Measurements from ENCODE around the gene ZBTB38.

The ZBTB38 gene

GRCh38 chr3:141392897-141393734 is 24.8 kb downstream of the ZBTB38 start:
- DNase-seq (ENCODE audit: low read depth) = no peak
- H3K4me3 ChIP-seq (ENCODE audit: control insufficient read depth, low read depth, low read length) = no peak overlapping the region
- TF ChIP-seq, protein P1, sequence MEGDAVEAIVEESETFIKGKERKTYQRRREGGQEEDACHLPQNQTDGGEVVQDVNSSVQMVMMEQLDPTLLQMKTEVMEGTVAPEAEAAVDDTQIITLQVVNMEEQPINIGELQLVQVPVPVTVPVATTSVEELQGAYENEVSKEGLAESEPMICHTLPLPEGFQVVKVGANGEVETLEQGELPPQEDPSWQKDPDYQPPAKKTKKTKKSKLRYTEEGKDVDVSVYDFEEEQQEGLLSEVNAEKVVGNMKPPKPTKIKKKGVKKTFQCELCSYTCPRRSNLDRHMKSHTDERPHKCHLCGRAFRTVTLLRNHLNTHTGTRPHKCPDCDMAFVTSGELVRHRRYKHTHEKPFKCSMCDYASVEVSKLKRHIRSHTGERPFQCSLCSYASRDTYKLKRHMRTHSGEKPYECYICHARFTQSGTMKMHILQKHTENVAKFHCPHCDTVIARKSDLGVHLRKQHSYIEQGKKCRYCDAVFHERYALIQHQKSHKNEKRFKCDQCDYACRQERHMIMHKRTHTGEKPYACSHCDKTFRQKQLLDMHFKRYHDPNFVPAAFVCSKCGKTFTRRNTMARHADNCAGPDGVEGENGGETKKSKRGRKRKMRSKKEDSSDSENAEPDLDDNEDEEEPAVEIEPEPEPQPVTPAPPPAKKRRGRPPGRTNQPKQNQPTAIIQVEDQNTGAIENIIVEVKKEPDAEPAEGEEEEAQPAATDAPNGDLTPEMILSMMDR (IDR thresholded peaks at IDR 0.05; ENCODE audit: control insufficient read depth, insufficient read depth, low read depth, low read length, missing control alignments) = no peak

DNA sequence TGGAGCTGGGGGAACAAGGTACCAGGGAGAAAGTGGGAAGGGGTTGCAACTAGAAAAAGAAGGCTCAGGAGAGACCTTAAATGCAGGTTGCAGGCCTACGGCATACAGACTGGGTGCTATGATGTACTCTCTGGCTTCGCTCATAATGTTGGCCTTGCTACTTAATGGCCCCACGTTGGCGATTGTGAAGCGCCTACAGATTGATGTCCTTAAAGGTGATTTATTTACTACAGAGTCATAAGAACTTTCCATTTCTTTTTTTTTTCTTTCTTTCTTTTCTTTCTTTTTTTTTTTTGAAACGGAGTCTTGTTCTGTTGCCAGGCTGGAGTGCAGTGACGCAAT is 25.4 kb downstream of the ZBTB38 start:
- no peak overlapping the region for H3K4me3 ChIP-seq (ENCODE audit: control insufficient read depth, low read depth, low read length)
- no peak for DNase-seq (ENCODE audit: low read depth)
- TF ChIP-seq, protein P1 (IDR thresholded peaks at IDR 0.05; ENCODE audit: control insufficient read depth, insufficient read depth, low read depth, low read length, missing control alignments) = no peak

GRCh38 chr3:141394560-141394959 is 26.3 kb downstream of the ZBTB38 start:
- TF ChIP-seq, protein P1 (IDR thresholded peaks at IDR 0.05; ENCODE audit: control insufficient read depth, insufficient read depth, low read depth, low read length, missing control alignments) = no peak
- no peak overlapping the region for H3K4me3 ChIP-seq (ENCODE audit: control insufficient read depth, low read depth, low read length)
- DNase-seq (ENCODE audit: low read depth) = no peak

- no peak overlapping the region for H3K4me3 ChIP-seq (ENCODE audit: control insufficient read depth, low read depth, low read length)
- TF ChIP-seq, protein P1 (IDR thresholded peaks at IDR 0.05; ENCODE audit: control insufficient read depth, insufficient read depth, low read depth, low read length, missing control alignments) = no peak
- DNase-seq (ENCODE audit: low read depth) = no peak
Measured at GRCh38 chr3:141395005-141395589, 26.8 kb downstream of the ZBTB38 start.

DNA sequence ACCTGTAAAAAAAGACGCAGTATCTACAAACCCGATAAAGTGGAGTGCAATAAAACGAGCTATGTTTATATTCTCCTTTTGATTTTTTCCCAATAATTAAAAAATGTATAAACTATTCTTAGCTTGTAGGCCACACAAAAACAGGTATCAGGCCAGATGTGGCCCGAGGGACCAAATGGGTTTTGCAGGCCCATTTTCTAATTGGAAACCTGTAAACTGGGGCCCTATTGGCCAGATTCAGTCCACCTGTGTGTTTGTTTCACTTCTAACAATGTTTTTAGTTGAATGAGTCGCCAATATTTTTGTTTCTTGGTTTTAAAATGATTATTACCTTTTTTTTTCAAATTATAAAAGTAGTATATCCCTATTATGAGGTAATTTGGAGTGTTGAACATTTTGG is 29.7 kb downstream of the ZBTB38 start:
- H3K4me3 ChIP-seq (ENCODE audit: control insufficient read depth, low read depth, low read length) = no peak overlapping the region
- no peak for DNase-seq (ENCODE audit: low read depth)
- TF ChIP-seq, protein P1 (IDR thresholded peaks at IDR 0.05; ENCODE audit: control insufficient read depth, insufficient read depth, low read depth, low read length, missing control alignments) = no peak

DNA sequence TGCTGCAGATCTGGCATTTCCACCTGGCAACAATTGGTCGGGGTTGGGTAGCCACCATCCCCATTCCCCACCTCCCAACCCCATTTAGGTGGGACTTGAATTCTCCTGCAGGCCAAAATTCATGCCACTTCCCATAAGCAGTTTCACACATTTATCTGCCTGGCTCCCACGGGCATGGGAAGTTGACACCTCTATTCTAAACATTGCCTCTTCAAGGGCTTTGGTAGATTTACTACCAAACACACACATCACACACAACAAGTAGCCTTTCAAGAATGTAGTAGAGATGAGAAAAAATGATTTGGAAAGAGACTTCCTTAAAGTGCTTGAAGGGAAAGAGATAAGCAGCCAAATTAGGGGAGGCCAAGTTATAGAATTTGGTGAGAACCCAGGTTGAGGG is 30.9 kb downstream of the ZBTB38 start:
- DNase-seq (ENCODE audit: low read depth) = no peak
- H3K4me3 ChIP-seq (ENCODE audit: control insufficient read depth, low read depth, low read length) = no peak overlapping the region
- TF ChIP-seq, protein P1 (IDR thresholded peaks at IDR 0.05; ENCODE audit: control insufficient read depth, insufficient read depth, low read depth, low read length, missing control alignments) = no peak

Data from AG09309 (cell line).